SH-SY5Y (cell line): ENCODE results near the gene FAM131C.

Source experiments
- GATA2 ChIP-seq: IDR thresholded peaks from 2 replicates; pipeline ENCODE4 v1.6.1; 2011; ENCODE audit warnings: mild to moderate bottlenecking, low read depth, low read length
- GATA3 ChIP-seq: IDR thresholded peaks from 2 replicates; pipeline ENCODE4 v1.6.1; 2011; ENCODE audit warnings: low read depth, mild to moderate bottlenecking, low read length, moderate library complexity

FAM131C gene

DNA sequence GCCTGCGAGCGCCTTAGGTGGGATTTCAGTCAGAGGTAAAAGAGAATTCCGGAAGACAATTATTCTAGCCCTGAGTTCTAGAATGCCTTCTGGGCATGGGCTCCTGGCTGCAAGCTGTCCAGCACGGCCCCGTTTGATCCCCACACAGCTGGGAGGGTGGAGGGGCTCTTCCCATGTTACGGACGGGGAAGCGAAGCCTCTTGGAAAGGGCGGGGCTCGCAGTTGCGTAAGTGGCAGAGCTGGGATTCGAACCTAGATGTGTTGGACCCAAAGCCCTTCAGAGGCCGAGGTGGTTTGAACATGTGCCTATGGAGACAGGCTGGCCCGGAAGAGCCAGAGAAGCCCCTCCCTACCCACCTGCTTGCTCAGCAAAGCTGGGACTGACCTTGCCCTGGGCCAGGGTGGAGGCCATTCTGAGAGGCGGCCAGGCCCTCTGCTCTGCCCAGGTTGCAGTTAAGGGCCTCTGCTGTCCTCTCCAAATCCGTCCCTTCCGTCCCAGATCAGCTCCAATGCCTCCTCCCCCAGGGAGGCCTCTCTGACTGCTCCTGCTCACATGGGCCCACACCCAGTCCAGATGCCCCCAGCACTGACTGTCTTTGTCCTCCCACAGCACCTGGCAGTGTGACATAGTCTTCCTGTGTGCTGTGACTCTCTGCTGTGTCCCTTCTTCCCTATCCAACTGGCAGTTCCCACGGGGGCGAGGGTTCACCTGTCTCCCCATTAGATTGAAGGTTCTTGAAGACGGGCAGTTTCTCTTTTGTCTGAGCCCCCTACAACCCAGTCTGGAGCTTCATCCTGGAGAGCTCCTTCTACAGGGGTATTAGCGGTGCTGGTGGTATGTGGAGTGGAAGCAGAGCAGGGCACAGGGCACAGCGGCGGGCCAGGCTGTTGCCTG is 54.5 kb downstream of the FAM131C start:
- TF ChIP-seq GATA2 (no peak), GATA3 (no peak)

DNA sequence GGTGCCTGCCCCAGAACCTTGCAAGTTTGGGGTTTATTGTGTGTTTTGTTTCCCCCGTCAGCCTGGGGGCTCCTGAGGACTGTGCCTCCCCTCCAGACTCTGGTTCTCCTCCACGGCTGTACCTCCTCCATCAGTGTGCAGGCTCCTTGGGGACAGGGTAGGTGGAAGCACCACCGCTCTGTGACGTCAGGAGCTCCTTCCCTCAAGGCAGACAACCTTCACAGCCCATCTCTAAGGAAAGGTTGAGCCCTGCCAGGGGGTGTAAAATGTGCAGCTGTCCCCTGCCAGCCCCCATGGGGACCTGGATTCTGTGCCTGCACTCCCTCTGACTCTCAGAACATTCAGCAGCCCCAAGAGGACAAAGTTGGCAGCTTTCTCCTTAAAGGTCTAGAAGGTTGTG is 55.1 kb downstream of the FAM131C start:
- TF ChIP-seq GATA2: no peak
- TF ChIP-seq GATA3: no peak

DNA sequence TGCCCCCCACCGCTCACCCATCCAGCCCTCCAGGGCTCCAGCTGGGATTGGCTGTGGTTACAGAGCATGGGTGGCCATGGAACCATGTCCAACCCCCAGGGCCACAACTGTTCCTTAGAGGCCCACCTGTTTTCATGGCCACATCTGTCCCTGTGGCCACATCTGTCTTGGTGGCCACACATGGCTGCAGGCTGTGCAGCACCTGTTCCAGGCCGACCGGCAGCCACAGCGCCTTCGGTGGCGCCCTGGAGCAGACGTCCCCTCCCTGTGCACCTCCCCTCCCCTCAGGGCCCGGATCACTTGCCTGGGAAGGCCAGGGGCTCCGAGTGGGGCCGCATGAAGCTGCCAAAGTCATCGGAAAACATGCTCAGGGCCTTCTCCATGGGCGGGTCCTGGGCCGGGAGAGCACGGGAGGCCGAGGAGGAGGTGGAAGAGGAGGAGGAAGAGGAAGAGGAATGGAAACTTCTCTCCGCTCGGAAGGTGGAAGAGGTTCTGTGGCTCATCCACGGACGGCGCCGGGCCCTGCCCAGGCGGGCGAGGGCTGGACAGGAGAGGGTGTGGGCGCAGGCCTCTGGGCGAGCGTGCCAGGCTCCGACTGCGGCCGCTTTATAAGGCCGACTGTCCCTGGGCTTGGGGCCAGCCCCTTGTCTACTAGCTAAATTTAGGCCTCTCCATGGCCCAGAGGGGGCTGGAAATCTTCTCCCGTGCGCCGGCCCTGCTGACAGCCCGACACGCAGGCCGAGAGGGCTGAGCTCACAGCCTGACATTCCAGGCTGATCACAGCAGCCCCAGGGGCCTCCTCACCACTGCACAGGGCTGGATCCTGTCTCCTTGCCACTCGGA is 55.8 kb downstream of the FAM131C start, which contains the start of gene HSPB7:
Gene HSPB7 (minus strand): TSS at position 583 of the 843 bp plus-strand sequence. CDS start 80 bp downstream, at position 503.
- TF ChIP-seq GATA2 (no peak), GATA3 (no peak)

DNA sequence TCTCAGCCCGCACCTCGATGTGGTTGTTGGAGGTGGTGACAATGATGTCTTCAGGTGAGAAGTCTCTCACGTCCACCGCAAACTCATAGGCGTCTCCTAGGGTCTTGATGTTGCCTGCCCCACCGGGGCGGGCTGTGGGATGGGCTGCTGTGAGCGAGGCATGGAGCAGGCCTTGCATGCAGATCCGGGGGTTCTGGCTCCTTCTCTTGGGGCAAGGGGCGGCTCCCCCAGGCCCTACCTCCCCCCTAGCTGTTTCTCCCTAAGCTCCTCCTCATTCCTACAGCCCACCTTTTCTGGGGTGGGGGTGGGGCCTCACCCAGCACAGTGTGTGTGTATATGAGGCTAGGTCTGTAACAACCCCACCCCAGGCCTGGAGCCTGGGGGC is 56.4 kb downstream of the FAM131C start:
- TF ChIP-seq GATA3 (no peak), GATA2 (no peak)

DNA sequence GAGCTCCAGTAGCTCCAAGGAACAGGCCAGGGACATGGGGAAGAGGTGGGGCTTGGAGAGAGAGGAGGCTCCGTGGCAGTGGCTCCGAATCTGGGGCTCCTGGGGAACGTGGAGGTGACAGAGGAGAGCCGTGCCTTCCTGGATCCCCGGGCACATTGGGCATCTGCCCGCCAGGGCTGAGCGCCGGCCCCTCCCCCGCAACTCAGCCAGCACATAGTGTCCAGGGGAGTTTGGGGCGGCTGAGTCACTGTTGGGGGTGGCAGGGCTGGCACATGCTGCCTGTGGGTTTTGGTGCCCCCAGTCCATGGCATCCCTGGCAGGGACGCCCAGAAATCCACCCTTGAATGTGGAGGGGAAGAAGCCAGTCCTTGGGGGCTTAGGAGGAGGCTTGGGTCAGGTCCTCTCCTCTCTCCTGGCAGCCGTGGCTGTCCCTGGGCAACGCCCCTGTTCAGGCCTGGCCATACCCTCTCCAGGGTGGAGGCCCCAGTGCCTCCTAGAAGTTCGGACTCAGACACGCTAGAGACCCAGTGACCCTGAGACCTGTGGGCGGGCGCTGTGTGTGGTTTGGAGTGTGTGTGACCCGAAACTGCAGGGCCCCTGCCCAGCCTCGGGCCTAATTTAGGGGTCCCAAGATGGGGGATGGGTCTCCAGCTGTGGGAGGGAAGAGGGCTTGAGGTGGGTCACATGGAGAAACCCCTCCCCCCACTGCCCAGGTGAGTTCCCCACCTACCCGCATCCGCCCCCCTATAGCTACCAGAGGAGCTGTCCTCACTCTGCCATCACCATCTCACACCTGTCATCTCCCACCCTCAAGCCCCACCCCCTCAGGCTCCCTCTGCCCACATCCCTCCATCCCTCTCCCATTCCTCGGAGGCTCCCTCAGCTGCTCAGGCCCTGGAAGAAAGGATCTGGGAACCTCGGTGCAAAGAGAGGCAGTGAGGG is 57.2 kb downstream of the FAM131C start:
- TF ChIP-seq GATA3 (no peak), GATA2 (no peak)

DNA sequence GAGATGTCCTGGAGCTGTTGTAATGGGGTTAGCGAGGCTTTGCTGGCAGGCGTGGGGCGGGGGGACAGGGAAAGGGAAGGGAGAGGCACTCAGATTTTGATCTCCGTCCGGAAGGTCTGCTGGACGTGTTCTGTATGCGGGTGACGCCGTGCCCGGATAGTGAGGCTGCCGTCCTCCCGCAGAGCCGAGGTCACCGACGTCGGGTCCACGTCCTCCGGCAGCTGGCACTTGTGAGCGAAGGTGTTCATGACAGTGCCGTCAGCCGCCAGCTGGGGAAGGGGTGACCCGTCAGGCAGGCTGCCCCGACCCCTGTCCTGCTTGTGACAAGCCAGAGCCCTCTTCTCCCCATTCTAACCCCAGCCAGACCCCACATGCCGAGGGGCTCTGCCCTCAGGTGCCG is 58.0 kb downstream of the FAM131C start:
- TF ChIP-seq GATA2: no peak
- TF ChIP-seq GATA3: no peak

DNA sequence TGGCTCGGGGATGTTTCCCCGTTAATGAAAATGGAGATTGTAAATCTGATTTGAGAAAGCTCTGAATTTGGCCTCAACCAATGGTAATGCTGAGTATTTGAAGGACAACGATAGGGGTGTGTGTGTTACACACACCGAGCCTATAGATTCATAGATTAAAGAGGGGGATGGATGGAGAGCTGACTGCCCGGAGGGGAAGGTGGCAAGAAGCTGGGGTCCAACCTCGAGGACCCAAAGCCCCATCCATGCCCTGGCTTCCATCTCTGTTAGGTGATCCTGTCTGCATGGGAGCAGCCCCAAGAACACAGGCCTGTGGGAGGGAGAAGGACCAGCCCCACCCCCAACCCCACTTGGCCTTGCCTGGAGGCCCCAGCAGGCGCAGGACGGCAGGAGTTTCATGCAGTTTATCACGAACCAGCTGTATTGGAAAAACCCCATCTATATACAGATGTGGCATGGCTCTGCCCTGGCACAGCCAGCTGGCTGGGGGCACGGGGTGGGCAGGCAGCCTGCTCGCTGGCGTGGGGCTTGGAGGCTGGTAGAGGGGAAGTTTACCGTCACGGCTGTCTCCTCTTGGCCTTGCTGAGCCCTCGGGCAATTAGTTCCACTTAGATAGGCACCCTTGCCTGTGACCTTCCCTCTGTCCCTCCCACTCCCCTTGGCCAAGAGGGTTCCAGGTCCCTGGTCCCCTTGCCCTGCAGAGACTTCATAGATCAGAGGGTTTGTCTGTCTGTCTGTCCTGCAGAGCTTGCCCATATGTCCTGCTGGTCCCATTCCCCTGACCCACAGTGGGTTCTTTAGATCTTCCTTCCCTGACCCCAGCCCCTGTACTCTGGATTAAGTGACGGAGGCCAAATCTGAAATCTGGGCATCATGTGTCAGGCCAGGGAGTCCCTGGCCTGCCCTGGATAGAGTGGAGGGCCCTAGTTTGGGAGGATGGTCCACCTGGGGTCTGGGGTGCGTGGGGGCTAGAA is 58.7 kb downstream of the FAM131C start:
- peak; percentile 70 for TF ChIP-seq GATA2
- no peak for TF ChIP-seq GATA3

DNA sequence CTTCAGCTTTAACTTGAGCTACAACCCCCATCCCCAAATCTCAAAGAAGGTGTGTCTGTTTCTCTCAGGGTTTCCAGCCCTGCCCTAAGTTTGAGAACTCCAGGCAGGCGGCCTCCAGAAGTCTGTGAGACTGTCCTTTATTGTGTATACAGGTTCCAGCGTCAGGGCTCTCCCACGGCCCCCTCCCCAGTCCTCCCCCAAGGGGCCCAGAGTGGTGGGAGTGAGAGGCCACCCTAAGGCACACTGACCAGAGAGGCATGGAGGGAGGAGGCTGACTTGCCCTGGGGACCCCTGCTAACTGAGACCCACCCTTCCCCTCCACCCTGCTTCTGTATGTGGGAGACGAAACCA is 59.6 kb downstream of the FAM131C start:
- TF ChIP-seq GATA3 (no peak), GATA2 (no peak)

DNA sequence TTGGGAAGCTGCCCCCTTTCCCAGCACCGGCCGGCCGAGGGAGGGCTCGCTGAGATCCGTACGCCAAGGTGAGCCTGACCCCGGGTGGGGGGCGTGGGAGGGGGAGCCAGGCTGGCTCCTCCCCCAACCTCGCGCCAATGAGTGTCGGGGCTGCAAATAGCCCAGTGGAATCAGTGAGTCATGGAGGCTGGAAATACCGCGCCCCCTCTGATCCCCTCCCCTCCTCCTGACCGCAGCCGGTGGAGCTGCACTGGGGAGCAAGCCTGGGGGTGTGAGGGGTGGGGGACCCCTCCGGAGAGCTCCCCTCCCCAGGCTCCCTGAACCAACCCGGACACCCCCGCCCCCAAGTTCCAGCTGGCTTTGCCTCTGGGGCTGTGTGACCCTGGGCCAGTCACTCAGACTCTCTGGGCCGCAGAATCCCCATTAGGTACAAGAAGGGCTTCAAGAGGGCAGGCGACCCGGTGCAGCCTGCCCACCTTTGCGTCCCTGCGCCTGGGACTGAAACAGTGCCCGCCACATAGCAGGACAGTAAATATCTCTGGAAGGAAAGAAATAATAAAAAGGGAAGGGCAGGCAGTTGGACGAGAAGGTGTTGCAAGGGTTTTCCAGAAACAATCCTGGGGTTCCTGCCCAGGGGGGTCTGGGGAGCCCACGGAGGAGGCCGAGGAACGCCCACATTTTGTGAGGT is 60.1 kb downstream of the FAM131C start:
- TF ChIP-seq GATA2 (no peak), GATA3 (no peak)

DNA sequence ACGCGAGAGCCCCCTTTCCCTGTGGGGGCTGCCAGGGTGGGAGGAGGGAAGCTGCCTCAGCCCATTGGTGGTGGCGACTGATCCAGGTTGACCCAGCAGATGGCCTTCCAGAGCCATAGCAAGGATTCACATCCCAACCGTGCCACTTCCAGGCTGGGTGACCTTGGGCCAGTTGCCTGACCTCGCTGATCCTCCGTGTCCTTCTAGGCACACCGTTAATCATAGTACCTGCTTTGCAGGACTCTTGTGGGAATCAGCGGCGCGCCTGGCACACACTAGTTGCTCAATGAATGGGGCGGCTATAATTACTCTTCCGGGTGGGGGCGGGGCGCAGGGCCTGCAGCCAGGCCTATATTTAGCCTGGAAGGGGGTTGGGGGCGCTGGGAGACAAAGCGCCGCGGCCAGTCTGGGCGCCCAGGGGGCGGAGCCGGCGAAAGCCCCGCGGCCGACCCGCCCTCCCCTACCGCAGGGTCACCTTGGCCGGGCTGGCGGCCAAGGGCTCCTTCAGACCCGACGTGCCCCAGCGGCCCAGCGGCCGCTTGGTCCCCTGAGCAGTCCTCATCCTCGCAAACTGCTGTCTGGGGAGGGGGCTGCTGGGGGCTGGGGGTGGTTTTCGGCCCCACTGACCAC is 60.7 kb downstream of the FAM131C start:
- TF ChIP-seq GATA2 (no peak), GATA3 (no peak)

DNA sequence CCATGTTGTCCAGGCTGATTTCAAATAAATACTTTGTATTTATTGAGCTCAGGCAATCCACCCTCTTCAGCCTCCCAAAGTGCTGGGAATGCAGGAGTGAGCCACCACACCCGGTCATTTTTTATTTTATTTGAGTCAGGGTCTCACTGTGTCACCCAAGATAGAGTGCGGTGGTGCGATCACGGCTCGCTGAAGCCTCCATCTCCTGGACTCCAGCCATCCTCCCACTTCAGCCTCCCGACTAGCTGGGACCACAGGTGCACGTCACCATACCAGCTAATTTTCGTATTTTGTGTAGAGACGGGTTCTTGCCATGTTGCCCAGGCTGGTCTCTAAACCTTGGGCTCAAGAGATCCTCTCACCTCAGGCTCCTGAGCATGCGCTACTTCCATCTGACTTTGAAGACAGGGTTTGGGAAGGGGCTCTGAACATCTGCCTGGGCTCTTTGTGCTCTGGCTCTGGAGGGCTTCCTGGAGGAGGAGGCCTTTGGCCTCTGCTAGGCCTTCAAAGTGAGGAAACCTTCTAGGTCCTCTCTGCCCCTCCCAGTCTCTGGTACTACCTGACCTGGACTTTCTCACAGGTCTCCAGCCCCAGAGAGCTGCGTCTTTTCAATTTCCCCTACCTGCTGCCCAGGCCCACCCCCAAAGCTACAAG is 61.4 kb downstream of the FAM131C start:
- TF ChIP-seq GATA2 (no peak), GATA3 (no peak)
